IPS-11a (cell line): ENCODE results near the gene NACAD.

Source experiments
- H3K4me3 ChIP-seq: one replicate; pipeline ENCODE4 v1.5.1; 2013; ENCODE audit warnings: low read depth, low read length, control low read depth

The NACAD gene

GRCh38 chr7:45075871-45076796 is 12.6 kb downstream of the NACAD start:
- H3K4me3 ChIP-seq = no peak overlapping the region

- H3K4me3 ChIP-seq = no peak overlapping the region
Measured at GRCh38 chr7:45075355-45075644, 13.5 kb downstream of the NACAD start.

GRCh38 chr7:45074528-45075354 is 14.0 kb downstream of the NACAD start:
- no peak overlapping the region for H3K4me3 ChIP-seq

GRCh38 chr7:45073786-45074527 is 14.8 kb downstream of the NACAD start:
- H3K4me3 ChIP-seq = no peak overlapping the region

GRCh38 chr7:45073031-45073785 is 15.6 kb downstream of the NACAD start:
- H3K4me3 ChIP-seq = no peak overlapping the region

GRCh38 chr7:45072131-45073030 is 16.4 kb downstream of the NACAD start:
- H3K4me3 ChIP-seq = no peak overlapping the region

- H3K4me3 ChIP-seq = no peak overlapping the region
Measured at GRCh38 chr7:45071528-45071927, 17.2 kb downstream of the NACAD start.

- H3K4me3 ChIP-seq = no peak overlapping the region
Measured at GRCh38 chr7:45070254-45070642, 18.5 kb downstream of the NACAD start.

- no peak overlapping the region for H3K4me3 ChIP-seq
Measured at GRCh38 chr7:45069444-45070253, 19.1 kb downstream of the NACAD start.

GRCh38 chr7:45068236-45069023 is 20.3 kb downstream of the NACAD start:
- H3K4me3 ChIP-seq = no peak overlapping the region

GRCh38 chr7:45067582-45067981 is 21.2 kb downstream of the NACAD start:
- H3K4me3 ChIP-seq = no peak overlapping the region

- H3K4me3 ChIP-seq = no peak overlapping the region
Measured at GRCh38 chr7:45066409-45066808, 22.4 kb downstream of the NACAD start.

GRCh38 chr7:45065031-45065995 is 23.5 kb downstream of the NACAD start:
- no peak overlapping the region for H3K4me3 ChIP-seq

GRCh38 chr7:45064047-45064725 is 24.6 kb downstream of the NACAD start:
- no peak overlapping the region for H3K4me3 ChIP-seq

GRCh38 chr7:45061806-45062425 is 26.9 kb downstream of the NACAD start:
- no peak overlapping the region for H3K4me3 ChIP-seq

GRCh38 chr7:45061352-45061751 is 27.4 kb downstream of the NACAD start:
- no peak overlapping the region for H3K4me3 ChIP-seq
